ENCODE data around the gene SOX5. TPM values are rescaled to one million over a fixed set of nuclear protein-coding genes. Genes with fewer than 3 reads are reported as not detected.

SOX5 gene
- total and polyA plus RNA-seq, 7 donors = 0.17 to 2.9 (median 0.47) TPM

DNA sequence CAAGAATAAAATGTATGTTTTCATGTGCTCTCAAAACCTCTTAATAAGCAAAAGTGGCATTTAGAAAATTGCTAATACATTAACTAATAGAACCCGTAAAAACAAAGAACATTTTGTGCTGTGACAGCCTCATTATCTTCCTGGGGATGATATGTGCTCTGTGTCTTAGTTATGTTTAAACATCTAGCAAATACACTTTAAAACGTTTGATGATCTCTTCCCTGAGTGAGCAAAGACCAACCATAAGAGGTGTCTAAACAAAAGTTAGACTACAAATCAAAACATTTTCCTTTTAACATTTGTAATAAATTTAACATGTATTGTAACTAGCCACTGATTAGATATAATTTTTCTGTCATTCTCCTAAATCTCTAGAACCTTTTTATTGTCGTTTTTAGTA is 95.8 kb downstream of the SOX5 start:
- no peaks in the 10 kb centered on the region for H3K9me3 ChIP-seq
- H3K27me3 ChIP-seq (ENCODE audit: insufficient read depth in 3 of 3, low read length in 2 of 3) = no peaks in the 10 kb centered on the region
- H3K4me3 ChIP-seq = no peak overlapping the region
- intact Hi-C loops (cut with DNase I) = no loop called here
- H3K27ac ChIP-seq = no peak overlapping the region
- no peak for ATAC-seq
- no peak for TF ChIP-seq CTCF (IDR thresholded peaks at IDR 0.05)
- no peak for DNase-seq
- 68 to 73% (median 70%) methylated on average over 3 of the region's 3 CpGs for WGBS, 3 donors
- H3K4me1 ChIP-seq = no peaks in the 10 kb centered on the region
- no peaks in the 10 kb centered on the region for H3K36me3 ChIP-seq (ENCODE audit: insufficient read depth in 1 of 2, low read depth in 1 of 2)

- DNase-seq = no peak
- 92 to 96% (median 96%) methylated on average over 2 of the region's 2 CpGs for WGBS, 3 donors
- Histone ChIP-seq H3K27me3 (ENCODE audit: insufficient read depth in 3 of 3, low read length in 2 of 3) (no peaks in the 10 kb centered on the region), H3K27ac (no peak overlapping the region), H3K9me3 (no peaks in the 10 kb centered on the region), H3K36me3 (ENCODE audit: insufficient read depth in 1 of 2, low read depth in 1 of 2) (no peaks in the 10 kb centered on the region), H3K4me3 (no peak overlapping the region), H3K4me1 (no peaks in the 10 kb centered on the region)
- intact Hi-C loops (cut with DNase I) = no loop called here
- ATAC-seq = no peak
- TF ChIP-seq CTCF (IDR thresholded peaks at IDR 0.05) = no peak
These were observed 97.9 kb downstream of the SOX5 start for GRCh38 chr12:23851602-23852001.

GRCh38 chr12:23847857-23848256 is 101.6 kb downstream of the SOX5 start:
- H3K9me3 ChIP-seq = no peaks in the 10 kb centered on the region
- H3K27ac ChIP-seq = no peak overlapping the region
- no peaks in the 10 kb centered on the region for H3K27me3 ChIP-seq (ENCODE audit: insufficient read depth in 3 of 3, low read length in 2 of 3)
- H3K36me3 ChIP-seq (ENCODE audit: insufficient read depth in 1 of 2, low read depth in 1 of 2) = no peaks in the 10 kb centered on the region
- ATAC-seq (no peak), DNase-seq (no peak)
- no peak for TF ChIP-seq CTCF (IDR thresholded peaks at IDR 0.05)
- no peaks in the 10 kb centered on the region for H3K4me1 ChIP-seq
- no peak overlapping the region for H3K4me3 ChIP-seq
- intact Hi-C loops (cut with DNase I) = no loop called here
- WGBS, 3 donors = 70 to 91% (median 77%) methylated on average over 3 of the region's 3 CpGs

DNA sequence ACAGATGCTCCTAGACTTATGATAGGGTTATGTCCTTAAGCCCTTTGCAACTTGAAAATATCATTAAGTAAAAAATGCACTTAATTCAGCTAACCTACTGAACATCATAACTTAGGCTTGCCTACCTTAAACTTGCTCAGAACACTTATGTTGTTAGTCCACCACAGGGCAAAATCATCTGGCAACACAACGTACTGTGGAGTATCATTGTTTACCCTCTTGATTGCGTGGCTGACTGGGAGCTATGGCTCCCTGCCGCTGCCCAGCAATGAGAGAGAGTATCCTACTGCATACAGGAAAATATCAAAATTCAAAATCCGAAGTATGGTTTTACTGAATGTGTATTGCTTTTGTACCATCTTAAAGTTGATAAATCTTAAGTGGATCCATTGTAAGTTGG is 105.5 kb downstream of the SOX5 start:
- 91 to 96% (median 91%) methylated on average over 4 of the region's 4 CpGs for WGBS, 3 donors
- no peak for ATAC-seq
- no peaks in the 10 kb centered on the region for H3K27me3 ChIP-seq (ENCODE audit: insufficient read depth in 3 of 3, low read length in 2 of 3)

More for the DNA sequence above, 105.5 kb downstream of the SOX5 start:
- Histone ChIP-seq H3K9me3 (no peaks in the 10 kb centered on the region), H3K36me3 (ENCODE audit: insufficient read depth in 1 of 2, low read depth in 1 of 2) (no peaks in the 10 kb centered on the region), H3K4me3 (no peak overlapping the region), H3K27ac (no peak overlapping the region), H3K4me1 (no peaks in the 10 kb centered on the region)
- DNase-seq = no peak
- TF ChIP-seq CTCF (IDR thresholded peaks at IDR 0.05) = no peak
- intact Hi-C loops (cut with DNase I) = no loop called here

All from psoas muscle (tissue), 8 donors.